GM19468 (cell line): Measurements from ENCODE around the gene HIF1A.
"Not testable (repeated sequence)": the region's sequence is repeated elsewhere in the genome, so short reads cannot be mapped to it uniquely, and the experiment has no call there.

Experiments
- ATAC-seq: cut with Tn5 transposase; IDR thresholded peaks from one replicate; pipeline ENCODE4 v1.9.1; 2021; ENCODE audit warnings: mild to moderate bottlenecking, moderate library complexity, moderate number of reproducible peaks; ENCODE audit not compliant: unreplicated experiment; ENCODE audit errors: extremely low read depth

Gene HIF1A

GRCh38 chr14:61694830-61695694, at the start of gene HIF1A:
HIF1A (plus strand) TSS chr14:61695513; CDS start chr14:61695805, 292 bp downstream.
- ATAC-seq = peak; percentile 97

- no peak for ATAC-seq
Measured at GRCh38 chr14:61646366-61647116, 48.8 kb upstream of the HIF1A start.

GRCh38 chr14:61647704-61648103, 47.6 kb upstream of the HIF1A start:
- ATAC-seq = no peak

- no peak for ATAC-seq
Measured at GRCh38 chr14:61648377-61648776, 46.9 kb upstream of the HIF1A start.

- no peak for ATAC-seq
Measured at GRCh38 chr14:61649283-61649682, 46.0 kb upstream of the HIF1A start.

- no peak for ATAC-seq
Measured at GRCh38 chr14:61651355-61651754, 44.0 kb upstream of the HIF1A start.

GRCh38 chr14:61652526-61653262, 42.6 kb upstream of the HIF1A start:
- no peak for ATAC-seq

- ATAC-seq = no peak
Measured at GRCh38 chr14:61653507-61653906, 41.8 kb upstream of the HIF1A start.

- no peak for ATAC-seq
Measured at GRCh38 chr14:61654026-61654425, 41.3 kb upstream of the HIF1A start.

- no peak for ATAC-seq
Measured at GRCh38 chr14:61655777-61656176, 39.5 kb upstream of the HIF1A start.

- ATAC-seq = no peak
Measured at GRCh38 chr14:61656341-61656740, 39.0 kb upstream of the HIF1A start.

GRCh38 chr14:61658111-61658510, 37.2 kb upstream of the HIF1A start:
- not testable (repeated sequence) for ATAC-seq

- ATAC-seq = no peak
Measured at GRCh38 chr14:61659582-61659981, 35.7 kb upstream of the HIF1A start.

- no peak for ATAC-seq
Measured at GRCh38 chr14:61661471-61662400, 33.6 kb upstream of the HIF1A start.

- ATAC-seq = peak; percentile 73
Measured at GRCh38 chr14:61662437-61663311, 32.6 kb upstream of the HIF1A start.

GRCh38 chr14:61663312-61663979, 31.9 kb upstream of the HIF1A start:
- no peak for ATAC-seq

- ATAC-seq = no peak
Measured at GRCh38 chr14:61668282-61668681, 27.0 kb upstream of the HIF1A start.

- ATAC-seq = no peak
Measured at GRCh38 chr14:61670576-61670975, 24.7 kb upstream of the HIF1A start.
